SK-N-SH (cell line): ENCODE data around the gene HUNK. TPM values are rescaled to one million over a fixed set of nuclear protein-coding genes. Genes with fewer than 3 reads are reported as not detected.

Source experiments
- CTCF ChIA-PET: fragments of 300-600, 350-600 bp; formaldehyde crosslinking; extraction: SDS; loops from one replicate; lab custom pipeline; 2021; lab: Yijun Ruan, JAX
- POLR2A ChIA-PET: fragments of 350-600 bp; sonication (Branson Sonifier 250); formaldehyde crosslinking; extraction: SDS; loops from one replicate; lab custom pipeline; 2020; ENCODE audit warnings: antibody characterized with exemption, inconsistent platforms; lab: Yijun Ruan, JAX
- DNase-seq: peaks from one replicate; pipeline ENCODE4 v3.0.0; 2012
- H2AFZ ChIP-seq: fragments of 200-600 bp; sonication (generic); 2 replicates; pipeline ENCODE4 v1.8.1; 2016; ENCODE audit warnings: antibody characterized with exemption, mild to moderate bottlenecking, low read depth
- H3F3A ChIP-seq: fragments of 200-600 bp; sonication (generic); replicated peaks from 2 replicates; pipeline ENCODE3; 2016; ENCODE audit warnings: antibody characterized with exemption, mild to moderate bottlenecking; ENCODE audit not compliant: insufficient read depth
- H3K27ac ChIP-seq, 2 experiments: fragments of 200-500 bp in 1 of 2; fragments of 200-600 bp in 1 of 2; sonication (Bioruptor generic) in 1 of 2; sonication (generic), shearing (Covaris generic) in 1 of 2; 2 replicates each; pipeline versions ENCODE4 v1.5.1 to v1.6.1; 2014 to 2016; ENCODE audit warnings: low read depth in 2 of 2, inconsistent platforms in 1 of 2, low read length in 1 of 2, mild to moderate bottlenecking in 1 of 2, mixed read lengths in 1 of 2
- H3K27me3 ChIP-seq: fragments of 200-600 bp; sonication (generic), shearing (Covaris generic); 2 replicates; pipeline ENCODE4 v1.6.1; 2016; ENCODE audit warnings: mixed run types; ENCODE audit not compliant: insufficient read depth
- H3K36me3 ChIP-seq, 2 experiments: fragments of 200-500 bp in 1 of 2; fragments of 200-600 bp in 1 of 2; sonication (Bioruptor generic) in 1 of 2; sonication (generic) in 1 of 2; replicated peaks in 1 of 2; 2 replicates each; pipeline versions ENCODE3 to v1.5.1; 2014 to 2016; ENCODE audit warnings: low read length in 1 of 2, mild to moderate bottlenecking in 1 of 2; ENCODE audit not compliant: insufficient read depth in 2 of 2, control insufficient read depth in 1 of 2
- H3K4me1 ChIP-seq, 2 experiments: fragments of 200-500 bp in 1 of 2; fragments of 200-600 bp in 1 of 2; sonication (Bioruptor generic) in 1 of 2; sonication (generic), shearing (Covaris generic) in 1 of 2; 2 replicates each; pipeline versions ENCODE4 v1.5.1 to v1.6.1; 2014 to 2016; ENCODE audit warnings: low read depth in 1 of 2, low read length in 1 of 2, mixed run types in 1 of 2; ENCODE audit not compliant: insufficient read depth in 2 of 2, control insufficient read depth in 1 of 2
- H3K4me2 ChIP-seq: fragments of 200-600 bp; sonication (generic), shearing (Covaris generic); 2 replicates; pipeline ENCODE4 v1.6.1; 2017; ENCODE audit warnings: mixed run types
- H3K4me3 ChIP-seq, 2 experiments: fragments of 200-500 bp in 1 of 2; fragments of 200-600 bp in 1 of 2; sonication (Bioruptor generic) in 1 of 2; sonication (generic), shearing (Covaris generic) in 1 of 2; 2 replicates each; pipeline versions ENCODE4 v1.5.1 to v1.8.1; 2014 to 2016; ENCODE audit warnings: low read depth in 2 of 2, inconsistent platforms in 1 of 2, low read length in 1 of 2, mild to moderate bottlenecking in 1 of 2, mixed read lengths in 1 of 2, moderate library complexity in 1 of 2
- H3K79me2 ChIP-seq: fragments of 200-600 bp; sonication (generic); 2 replicates; pipeline ENCODE4 v1.8.1; 2017; ENCODE audit warnings: mild to moderate bottlenecking; ENCODE audit not compliant: insufficient read depth
- H3K9ac ChIP-seq: fragments of 200-600 bp; sonication (generic); 2 replicates; pipeline ENCODE4 v1.6.1; 2017; ENCODE audit warnings: mixed run types
- H3K9me2 ChIP-seq: fragments of 200-600 bp; sonication (generic); 2 replicates; pipeline ENCODE4 v1.6.1; 2017; ENCODE audit warnings: mixed run types
- H3K9me3 ChIP-seq: fragments of 200-600 bp; sonication (generic); 2 replicates; pipeline ENCODE4 v1.6.1; 2017; ENCODE audit warnings: mixed run types, mild to moderate bottlenecking, moderate library complexity
- H4K20me1 ChIP-seq: fragments of 200-600 bp; sonication (generic); 2 replicates; pipeline ENCODE4 v1.6.1; 2017; ENCODE audit warnings: mild to moderate bottlenecking, mixed run types; ENCODE audit not compliant: insufficient read depth
- ELF1 ChIP-seq: IDR thresholded peaks from 2 replicates; pipeline ENCODE4 v1.4.0; 2012
- EP300 ChIP-seq, 2 experiments: IDR thresholded peaks; 2 replicates each; pipeline versions ENCODE4 v1.4.0 to v1.6.1; 2012; ENCODE audit warnings: borderline replicate concordance in 1 of 2, low read depth in 1 of 2, low read length in 1 of 2
- EZH2phosphoT487 ChIP-seq: fragments of 200-600 bp; sonication (generic); IDR thresholded peaks from 2 replicates; pipeline ENCODE4 v1.6.1; 2017; ENCODE audit warnings: low read depth, mixed run types, mild to moderate bottlenecking, antibody characterized with exemption, moderate library complexity, borderline replicate concordance
- FOXJ3 ChIP-seq: sonication (generic); formaldehyde crosslinking; IDR thresholded peaks from 2 replicates; pipeline ENCODE4 v1.5.1; 2020; ENCODE audit warnings: mild to moderate bottlenecking, missing genetic modification reagents
- FOXM1 ChIP-seq: IDR thresholded peaks from 2 replicates; pipeline ENCODE4 v1.4.0; 2012; ENCODE audit warnings: low read depth, mild to moderate bottlenecking
- MXI1 ChIP-seq: IDR thresholded peaks from 2 replicates; pipeline ENCODE4 v1.6.1; 2012; ENCODE audit warnings: mild to moderate bottlenecking, low read depth, low read length, improper control_type of control experiment
- NRF1 ChIP-seq: IDR thresholded peaks from 2 replicates; pipeline ENCODE4 v1.6.1; 2012; ENCODE audit warnings: low read depth, mild to moderate bottlenecking, low read length
- RAD21 ChIP-seq: IDR thresholded peaks from 2 replicates; pipeline ENCODE4 v1.6.1; 2012; ENCODE audit warnings: mild to moderate bottlenecking, low read length
- RCOR1 ChIP-seq: fragments of 150-350 bp; IDR thresholded peaks from 2 replicates; pipeline ENCODE4 v1.6.1; 2017; ENCODE audit warnings: antibody characterized with exemption, low read length
- REST ChIP-seq: IDR thresholded peaks from 2 replicates; pipeline ENCODE4 v1.6.1; 2012; ENCODE audit warnings: mild to moderate bottlenecking, low read depth, low read length, moderate library complexity
- RFX5 ChIP-seq: IDR thresholded peaks from 2 replicates; pipeline ENCODE4 v1.6.1; 2012; ENCODE audit warnings: mild to moderate bottlenecking, improper control_type of control experiment, low read length
- SMC3 ChIP-seq: IDR thresholded peaks from 2 replicates; pipeline ENCODE4 v1.6.1; 2012; ENCODE audit warnings: low read depth, low read length, improper control_type of control experiment
- TAF1 ChIP-seq: IDR thresholded peaks from 2 replicates; pipeline ENCODE4 v1.6.1; 2012; ENCODE audit warnings: low read depth, mild to moderate bottlenecking, low read length, moderate library complexity, borderline replicate concordance
- TCF12 ChIP-seq: IDR thresholded peaks from 2 replicates; pipeline ENCODE4 v1.4.0; 2012
- TEAD4 ChIP-seq: IDR thresholded peaks from 2 replicates; pipeline ENCODE4 v1.4.0; 2012; ENCODE audit warnings: mild to moderate bottlenecking, borderline replicate concordance; ENCODE audit not compliant: insufficient read depth
- USF2 ChIP-seq: fragments of 150-350 bp; IDR thresholded peaks from 2 replicates; pipeline ENCODE4 v1.6.1; 2017; ENCODE audit warnings: antibody characterized with exemption, low read length, low read depth, borderline replicate concordance
- WGBS: methylation state at CpG from one replicate; pipeline ENCODE4 v1.1.6; 2017; ENCODE audit warnings: low lambda C conversion rate; 5-methylcytosine and 5-hydroxymethylcytosine counted together
- polyA plus RNA-seq, 3 experiments: library from polyadenylated mRNA; depleted of rRNA; stranded (reverse); fragments of >200 nt; gene quantifications; 2 replicates each; pipeline ENCODE4 v1.2.3, GENCODE V29; 2012
- TF ChIP-seq, protein P1 (sequence below): IDR thresholded peaks from 2 replicates; pipeline ENCODE4; 2012
- TF ChIP-seq, protein P2 (sequence below): fragments of 200-600 bp; sonication (generic); IDR thresholded peaks from 2 replicates; pipeline ENCODE4 v1.6.1; 2017; ENCODE audit warnings: antibody characterized with exemption, mild to moderate bottlenecking, moderate library complexity
- TF ChIP-seq, protein P3 (sequence below): IDR thresholded peaks from 2 replicates; pipeline ENCODE4 v1.4.0; 2012; ENCODE audit warnings: low read depth, borderline replicate concordance

The HUNK gene
- polyA plus RNA-seq, 1 of the 3 experiments (the other 2 are of a cell fraction), result 0.31 TPM

DNA sequence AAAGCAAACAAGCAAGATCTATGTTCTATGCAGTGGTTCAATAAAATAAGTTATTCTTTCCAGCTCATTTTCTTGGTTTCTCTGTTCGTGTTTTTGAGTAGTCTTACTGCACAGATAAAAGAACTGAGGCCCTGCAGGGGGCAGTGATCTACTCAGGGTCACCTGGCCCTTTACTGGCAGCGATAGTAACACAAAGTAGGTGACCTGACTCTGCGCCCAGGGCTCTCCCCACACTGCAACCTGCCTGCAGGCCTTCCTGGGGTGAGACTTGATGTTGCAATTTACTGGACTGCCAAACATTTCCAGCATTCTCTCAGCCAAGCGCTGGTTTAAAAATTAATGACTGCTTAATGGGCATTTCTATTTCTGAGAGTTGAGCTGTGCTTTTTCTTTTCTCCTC is 110.3 kb downstream of the HUNK start:
- Histone ChIP-seq H3K79me2 (no peaks in the 10 kb centered on the region), H3F3A (no peaks in the 10 kb centered on the region), H2AFZ (no peak overlapping the region), H3K9me3 (no peaks in the 10 kb centered on the region), H3K4me3 (no peak overlapping the region), H3K36me3 (no peaks in the 10 kb centered on the region), H3K27me3 (no peaks in the 10 kb centered on the region), H3K9ac (no peak overlapping the region), H3K4me1 (no peaks in the 10 kb centered on the region), H3K27ac (no peak overlapping the region), H4K20me1 (no peaks in the 10 kb centered on the region), H3K9me2 (no peaks in the 10 kb centered on the region), H3K4me2 (no peak overlapping the region)
- 76% methylated on average over 4 of the region's 4 CpGs for WGBS
- TF ChIP-seq RFX5, result no peak
- 0 out of 2 replicates have a peak, but pooled peaks have one; percentile 8 for TF ChIP-seq RAD21
- ChIA-PET CTCF (interaction anchor here (0.7 to 1.0 kb wide), 3 partner anchors 35 to 48 kb away, joined by 3 read pairs; no protein-coding TSS in a partner anchor), POLR2A (no interaction called here)
- DNase-seq, result no peak

GRCh38 chr21:31983554-31983953 is 110.7 kb downstream of the HUNK start:
- POLR2A ChIA-PET, result no interaction called here
- no peak for DNase-seq
- Histone ChIP-seq H3K9me3 (no peaks in the 10 kb centered on the region), H4K20me1 (no peaks in the 10 kb centered on the region), H3K27ac (no peak overlapping the region), H3K4me1 (no peaks in the 10 kb centered on the region), H3K79me2 (no peaks in the 10 kb centered on the region), H3K9ac (no peak overlapping the region), H3K9me2 (no peaks in the 10 kb centered on the region), H3K4me3 (no peak overlapping the region), H3K36me3 (no peaks in the 10 kb centered on the region), H3F3A (no peaks in the 10 kb centered on the region), H3K4me2 (no peak overlapping the region), H3K27me3 (no peaks in the 10 kb centered on the region), H2AFZ (no peak overlapping the region)
- no peak for TF ChIP-seq TAF1
- no peak for TF ChIP-seq FOXM1
- TF ChIP-seq, protein P1, sequence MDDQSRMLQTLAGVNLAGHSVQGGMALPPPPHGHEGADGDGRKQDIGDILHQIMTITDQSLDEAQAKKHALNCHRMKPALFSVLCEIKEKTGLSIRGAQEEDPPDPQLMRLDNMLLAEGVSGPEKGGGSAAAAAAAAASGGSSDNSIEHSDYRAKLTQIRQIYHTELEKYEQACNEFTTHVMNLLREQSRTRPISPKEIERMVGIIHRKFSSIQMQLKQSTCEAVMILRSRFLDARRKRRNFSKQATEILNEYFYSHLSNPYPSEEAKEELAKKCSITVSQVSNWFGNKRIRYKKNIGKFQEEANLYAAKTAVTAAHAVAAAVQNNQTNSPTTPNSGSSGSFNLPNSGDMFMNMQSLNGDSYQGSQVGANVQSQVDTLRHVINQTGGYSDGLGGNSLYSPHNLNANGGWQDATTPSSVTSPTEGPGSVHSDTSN, result no peak
- TF ChIP-seq MXI1, result no peak
- TF ChIP-seq TCF12, result no peak
- TF ChIP-seq RCOR1, result no peak
- TF ChIP-seq EP300 (IDR thresholded peaks at IDR 0.05; ENCODE audit: borderline replicate concordance in 1 of 2, low read depth in 1 of 2, low read length in 1 of 2), result no peak
- no peak for TF ChIP-seq ELF1
- TF ChIP-seq SMC3, result no peak
- TF ChIP-seq, protein P2, sequence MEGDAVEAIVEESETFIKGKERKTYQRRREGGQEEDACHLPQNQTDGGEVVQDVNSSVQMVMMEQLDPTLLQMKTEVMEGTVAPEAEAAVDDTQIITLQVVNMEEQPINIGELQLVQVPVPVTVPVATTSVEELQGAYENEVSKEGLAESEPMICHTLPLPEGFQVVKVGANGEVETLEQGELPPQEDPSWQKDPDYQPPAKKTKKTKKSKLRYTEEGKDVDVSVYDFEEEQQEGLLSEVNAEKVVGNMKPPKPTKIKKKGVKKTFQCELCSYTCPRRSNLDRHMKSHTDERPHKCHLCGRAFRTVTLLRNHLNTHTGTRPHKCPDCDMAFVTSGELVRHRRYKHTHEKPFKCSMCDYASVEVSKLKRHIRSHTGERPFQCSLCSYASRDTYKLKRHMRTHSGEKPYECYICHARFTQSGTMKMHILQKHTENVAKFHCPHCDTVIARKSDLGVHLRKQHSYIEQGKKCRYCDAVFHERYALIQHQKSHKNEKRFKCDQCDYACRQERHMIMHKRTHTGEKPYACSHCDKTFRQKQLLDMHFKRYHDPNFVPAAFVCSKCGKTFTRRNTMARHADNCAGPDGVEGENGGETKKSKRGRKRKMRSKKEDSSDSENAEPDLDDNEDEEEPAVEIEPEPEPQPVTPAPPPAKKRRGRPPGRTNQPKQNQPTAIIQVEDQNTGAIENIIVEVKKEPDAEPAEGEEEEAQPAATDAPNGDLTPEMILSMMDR, result no peak
- no peak for TF ChIP-seq EZH2phosphoT487
- no peak for TF ChIP-seq USF2
- no peak for TF ChIP-seq REST
- TF ChIP-seq RFX5, result no peak
- TF ChIP-seq, protein P3, sequence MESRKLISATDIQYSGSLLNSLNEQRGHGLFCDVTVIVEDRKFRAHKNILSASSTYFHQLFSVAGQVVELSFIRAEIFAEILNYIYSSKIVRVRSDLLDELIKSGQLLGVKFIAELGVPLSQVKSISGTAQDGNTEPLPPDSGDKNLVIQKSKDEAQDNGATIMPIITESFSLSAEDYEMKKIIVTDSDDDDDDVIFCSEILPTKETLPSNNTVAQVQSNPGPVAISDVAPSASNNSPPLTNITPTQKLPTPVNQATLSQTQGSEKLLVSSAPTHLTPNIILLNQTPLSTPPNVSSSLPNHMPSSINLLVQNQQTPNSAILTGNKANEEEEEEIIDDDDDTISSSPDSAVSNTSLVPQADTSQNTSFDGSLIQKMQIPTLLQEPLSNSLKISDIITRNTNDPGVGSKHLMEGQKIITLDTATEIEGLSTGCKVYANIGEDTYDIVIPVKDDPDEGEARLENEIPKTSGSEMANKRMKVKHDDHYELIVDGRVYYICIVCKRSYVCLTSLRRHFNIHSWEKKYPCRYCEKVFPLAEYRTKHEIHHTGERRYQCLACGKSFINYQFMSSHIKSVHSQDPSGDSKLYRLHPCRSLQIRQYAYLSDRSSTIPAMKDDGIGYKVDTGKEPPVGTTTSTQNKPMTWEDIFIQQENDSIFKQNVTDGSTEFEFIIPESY, result no peak
- TF ChIP-seq FOXJ3 (CRISPR knock-in tag), result no peak
- TF ChIP-seq TEAD4, result no peak
- TF ChIP-seq NRF1, result no peak
- 81% methylated on average over 8 of the region's 8 CpGs for WGBS
- CTCF ChIA-PET, result interaction anchor here (0.9 kb wide), 1 partner anchor 41 kb away, joined by 3 read pairs; no protein-coding TSS in a partner anchor
